BLaER1 treated with 17β-estradiol and CSF1 and Interleukin-3, amounts not matched to agents 10 nM and 100 nM (cell line): Measurements from ENCODE around the gene NDFIP2.
"Not testable (repeated sequence)": the region's sequence is repeated elsewhere in the genome, so short reads cannot be mapped to it uniquely, and the experiment has no call there.

Experiments
- H3K27ac ChIP-seq, 11 experiments: shearing (Covaris generic); formaldehyde crosslinking; 2 replicates each; pipeline ENCODE4 v1.8.1; 2022
- H3K27me3 ChIP-seq, 11 experiments: shearing (Covaris generic); formaldehyde crosslinking; 2 replicates each; pipeline ENCODE4 v1.8.1; 2022
- H3K36me3 ChIP-seq, 11 experiments: shearing (Covaris generic); formaldehyde crosslinking; 2 replicates each; pipeline ENCODE4 v1.8.1; 2022
- H3K4me1 ChIP-seq, 10 experiments: shearing (Covaris generic); formaldehyde crosslinking; 2 replicates each; pipeline ENCODE4 v1.8.1; 2022
- H3K4me2 ChIP-seq, 11 experiments: shearing (Covaris generic); formaldehyde crosslinking; 2 replicates each; pipeline ENCODE4 v1.8.1; 2022
- H3K4me3 ChIP-seq, 10 experiments: shearing (Covaris generic); formaldehyde crosslinking; 2 replicates each; pipeline ENCODE4 v1.8.1; 2022
- H3K9ac ChIP-seq, 11 experiments: shearing (Covaris generic); formaldehyde crosslinking; 2 replicates each; pipeline ENCODE4 v1.8.1; 2022
- H3K9me3 ChIP-seq, 11 experiments: shearing (Covaris generic); formaldehyde crosslinking; replicated peaks in 1 of 11; 2 replicates each; pipeline ENCODE4 v1.8.1; 2022
- H4K20me1 ChIP-seq, 11 experiments: shearing (Covaris generic); formaldehyde crosslinking; 2 replicates each; pipeline ENCODE4 v1.8.1; 2022
- Cebpa-rat ChIP-seq, 11 experiments: shearing (Covaris generic); IDR thresholded peaks; 2 replicates each; pipeline ENCODE4 v1.8.1; 2022

The NDFIP2 gene

GRCh38 chr13:79589603-79590393, 108.8 kb downstream of the NDFIP2 start:
- Histone ChIP-seq H4K20me1 (no peaks in the 10 kb centered on the region), H3K4me1 (no peaks in the 10 kb centered on the region), H3K36me3 (no peaks in the 10 kb centered on the region), H3K27ac (no peak overlapping the region), H3K4me2 (no peak overlapping the region), H3K9me3 (peaks cover 3 to 11% (median 5%) of the 10 kb centered on the region in 11 experiments; a peak in 21 of 22 replicates), H3K27me3 (no peaks in the 10 kb centered on the region), H3K9ac (no peak overlapping the region), H3K4me3 (no peak overlapping the region)
- no peak for TF ChIP-seq Cebpa-rat (IDR thresholded peaks at IDR 0.05)

DNA sequence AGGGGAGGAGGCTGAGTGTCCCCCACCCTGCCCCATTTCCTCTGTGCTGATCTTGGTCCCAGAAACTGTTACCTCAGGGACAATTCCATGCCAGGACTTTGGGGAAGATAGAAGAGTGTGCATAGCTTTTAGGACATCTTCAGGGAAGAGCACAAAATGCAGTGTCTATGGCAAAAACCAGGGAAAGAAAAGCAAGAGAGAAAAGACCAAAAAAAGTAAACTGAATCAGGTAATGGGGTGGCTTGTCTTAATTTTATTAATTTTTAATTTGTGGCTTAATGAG, 109.4 kb downstream of the NDFIP2 start:
- H3K27ac ChIP-seq: no peak overlapping the region
- no peak overlapping the region for H3K9ac ChIP-seq
- H3K27me3 ChIP-seq: no peaks in the 10 kb centered on the region
- no peaks in the 10 kb centered on the region for H4K20me1 ChIP-seq
- no peaks in the 10 kb centered on the region for H3K4me1 ChIP-seq
- TF ChIP-seq Cebpa-rat (IDR thresholded peaks at IDR 0.05): no peak
- no peak overlapping the region for H3K4me3 ChIP-seq
- H3K36me3 ChIP-seq: no peaks in the 10 kb centered on the region
- no peak overlapping the region for H3K4me2 ChIP-seq
- H3K9me3 ChIP-seq: peaks cover 0 to 5% (median 0%) of the 10 kb centered on the region in 11 experiments; a peak in 4 of 22 replicates

GRCh38 chr13:79591493-79591892, 110.5 kb downstream of the NDFIP2 start:
- Histone ChIP-seq H3K9me3 (no peaks in the 10 kb centered on the region), H3K36me3 (no peaks in the 10 kb centered on the region), H4K20me1 (no peaks in the 10 kb centered on the region), H3K27me3 (no peaks in the 10 kb centered on the region), H3K4me2 (no peak overlapping the region), H3K4me3 (no peak overlapping the region), H3K9ac (no peak overlapping the region), H3K27ac (no peak overlapping the region), H3K4me1 (no peaks in the 10 kb centered on the region)
- no peak for TF ChIP-seq Cebpa-rat (IDR thresholded peaks at IDR 0.05)

- H3K36me3 ChIP-seq: no peaks in the 10 kb centered on the region
- H3K27ac ChIP-seq: no peak overlapping the region
- H3K4me3 ChIP-seq: no peak overlapping the region
- H3K27me3 ChIP-seq: no peaks in the 10 kb centered on the region
- H3K9ac ChIP-seq: no peak overlapping the region
- no peaks in the 10 kb centered on the region for H3K9me3 ChIP-seq
- H3K4me2 ChIP-seq: no peak overlapping the region
- H4K20me1 ChIP-seq: no peaks in the 10 kb centered on the region
- H3K4me1 ChIP-seq: no peaks in the 10 kb centered on the region
- TF ChIP-seq Cebpa-rat (IDR thresholded peaks at IDR 0.05): no peak
Measured at GRCh38 chr13:79593121-79593520, 112.2 kb downstream of the NDFIP2 start.

GRCh38 chr13:79593641-79594275, 112.8 kb downstream of the NDFIP2 start:
- TF ChIP-seq Cebpa-rat (IDR thresholded peaks at IDR 0.05): no peak

DNA sequence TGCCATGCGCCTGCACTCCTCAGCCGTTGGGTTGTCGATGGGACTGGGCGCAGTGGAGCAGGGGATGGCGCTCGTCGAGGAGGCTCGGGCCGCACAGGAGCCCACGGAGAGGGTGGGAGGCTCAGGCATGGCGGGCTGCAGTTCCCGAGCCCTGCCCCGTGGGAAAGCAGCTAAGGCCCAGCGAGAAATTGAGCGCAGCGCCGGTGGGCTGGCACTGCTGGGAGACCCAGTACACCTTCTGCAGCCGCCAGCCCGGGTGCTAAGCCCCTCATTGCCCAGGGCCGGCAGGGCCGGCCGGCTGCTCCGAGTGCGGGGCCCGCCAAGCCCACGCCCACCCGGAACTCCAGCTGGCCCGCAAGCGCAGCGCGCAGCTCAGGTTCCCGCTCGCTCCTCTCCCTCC, 119.2 kb downstream of the NDFIP2 start:
- not testable (repeated sequence) for H3K4me2 ChIP-seq, H3K36me3 ChIP-seq

More at GRCh38 chr13:79593641-79594275, 112.8 kb downstream of the NDFIP2 start:
- Histone ChIP-seq H3K9me3 (no peaks in the 10 kb centered on the region), H3K4me2 (no peak overlapping the region), H3K27ac (no peak overlapping the region), H3K9ac (no peak overlapping the region), H3K27me3 (no peaks in the 10 kb centered on the region), H3K4me1 (no peaks in the 10 kb centered on the region), H4K20me1 (no peaks in the 10 kb centered on the region), H3K36me3 (no peaks in the 10 kb centered on the region), H3K4me3 (no peak overlapping the region)

DNA sequence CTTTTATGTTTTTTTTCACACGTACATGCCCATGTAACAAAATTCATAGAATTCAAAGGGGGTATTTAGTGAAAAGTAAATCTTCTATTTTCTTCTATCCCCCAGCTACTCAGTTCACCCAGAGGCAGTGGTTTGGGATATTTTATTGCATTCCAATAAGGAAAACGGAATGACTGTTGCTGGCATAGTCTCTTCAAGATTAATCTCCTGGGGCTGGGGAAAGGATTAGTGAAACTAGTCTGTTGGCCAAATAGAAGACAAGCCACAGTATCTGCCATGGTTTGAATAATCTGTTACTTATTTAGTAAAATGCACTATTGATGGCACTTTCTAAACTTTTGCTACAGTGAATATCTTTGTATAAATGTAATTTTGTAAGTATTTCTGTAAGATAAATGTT, 122.0 kb downstream of the NDFIP2 start:
- no peaks in the 10 kb centered on the region for H4K20me1 ChIP-seq
- no peak overlapping the region for H3K4me3 ChIP-seq
- no peak for TF ChIP-seq Cebpa-rat (IDR thresholded peaks at IDR 0.05)
- H3K4me1 ChIP-seq: no peaks in the 10 kb centered on the region
- no peaks in the 10 kb centered on the region for H3K36me3 ChIP-seq
- no peak overlapping the region for H3K9ac ChIP-seq
- no peaks in the 10 kb centered on the region for H3K27me3 ChIP-seq
- H3K4me2 ChIP-seq: no peak overlapping the region
- no peak overlapping the region for H3K27ac ChIP-seq
- peaks cover 6 to 17% (median 13%) of the 10 kb centered on the region in 11 experiments; a peak in 17 of 22 replicates for H3K9me3 ChIP-seq

More for the DNA sequence above, 119.2 kb downstream of the NDFIP2 start:
- peaks cover 6 to 17% (median 13%) of the 10 kb centered on the region in 11 experiments; a peak in 17 of 22 replicates for H3K9me3 ChIP-seq
- H3K4me3 ChIP-seq, H3K27ac ChIP-seq, H3K9ac ChIP-seq, H4K20me1 ChIP-seq, H3K4me1 ChIP-seq, H3K27me3 ChIP-seq: not testable (repeated sequence)

DNA sequence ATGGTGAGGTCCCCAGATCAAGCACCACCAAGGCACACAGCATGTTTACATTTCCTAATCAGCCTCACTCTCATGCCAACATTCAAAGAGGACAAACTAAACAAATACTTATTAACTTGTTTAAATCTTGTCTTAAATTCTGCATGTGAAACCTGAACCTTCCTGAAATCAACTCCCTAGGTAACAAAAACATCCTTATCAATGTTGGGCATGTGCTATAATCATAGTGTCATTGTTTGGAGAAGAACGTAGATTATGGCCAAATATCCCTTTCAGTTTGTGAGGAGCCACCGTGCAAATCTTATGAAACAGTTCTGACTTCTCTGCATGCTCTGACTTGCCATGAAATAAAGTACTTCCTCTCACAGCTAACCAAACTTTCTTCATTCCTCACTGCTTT, 123.8 kb downstream of the NDFIP2 start:
- no peak overlapping the region for H3K9ac ChIP-seq
- no peaks in the 10 kb centered on the region for H3K4me1 ChIP-seq
- H3K27ac ChIP-seq: no peak overlapping the region
- TF ChIP-seq Cebpa-rat (IDR thresholded peaks at IDR 0.05): no peak
- no peaks in the 10 kb centered on the region for H3K27me3 ChIP-seq
- no peaks in the 10 kb centered on the region for H4K20me1 ChIP-seq
- H3K4me2 ChIP-seq: no peak overlapping the region
- H3K9me3 ChIP-seq: peaks cover 6 to 17% (median 13%) of the 10 kb centered on the region in 11 experiments; a peak in 17 of 22 replicates
- H3K36me3 ChIP-seq: no peaks in the 10 kb centered on the region
- no peak overlapping the region for H3K4me3 ChIP-seq
